SKM-1 (cell line): ENCODE results near the gene TGFB1.
A peak's percentile ranks its signal among the peaks of the same experiment; 100 is the strongest.
"Not testable (repeated sequence)": the region's sequence is repeated elsewhere in the genome, so short reads cannot be mapped to it uniquely, and the experiment has no call there.

Source experiments
- DNase-seq: peaks from one replicate; lab custom pipeline; 2025; ENCODE audit not compliant: unreplicated experiment; lab: John Stamatoyannopoulos, UW

TGFB1 gene

DNA sequence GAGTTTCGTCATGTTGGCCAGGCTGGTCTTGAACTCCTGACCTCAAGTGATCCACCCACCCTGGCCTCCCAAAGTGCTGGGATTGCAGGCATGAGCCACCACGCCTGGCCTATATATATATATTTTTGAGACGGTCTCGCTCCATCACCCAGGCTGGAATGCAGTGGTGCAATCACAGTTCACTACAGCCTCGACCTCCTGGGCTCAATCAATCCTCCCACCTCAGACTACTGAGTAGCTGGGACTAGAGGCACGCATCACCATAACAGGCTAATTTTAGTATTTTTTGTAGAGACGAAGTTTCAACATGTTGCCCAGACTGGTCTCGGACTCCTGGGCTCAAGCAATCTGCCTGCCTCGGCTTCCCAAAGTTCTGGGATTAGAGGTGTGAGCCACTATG, 6.8 kb downstream of the TGFB1 start:
- not testable (repeated sequence) for DNase-seq

- DNase-seq: no peak
These were observed 9.6 kb downstream of the TGFB1 start for GRCh38 chr19:41344162-41344561.

- no peak for DNase-seq
These were observed 11.8 kb downstream of the TGFB1 start for GRCh38 chr19:41341669-41342490.

DNA sequence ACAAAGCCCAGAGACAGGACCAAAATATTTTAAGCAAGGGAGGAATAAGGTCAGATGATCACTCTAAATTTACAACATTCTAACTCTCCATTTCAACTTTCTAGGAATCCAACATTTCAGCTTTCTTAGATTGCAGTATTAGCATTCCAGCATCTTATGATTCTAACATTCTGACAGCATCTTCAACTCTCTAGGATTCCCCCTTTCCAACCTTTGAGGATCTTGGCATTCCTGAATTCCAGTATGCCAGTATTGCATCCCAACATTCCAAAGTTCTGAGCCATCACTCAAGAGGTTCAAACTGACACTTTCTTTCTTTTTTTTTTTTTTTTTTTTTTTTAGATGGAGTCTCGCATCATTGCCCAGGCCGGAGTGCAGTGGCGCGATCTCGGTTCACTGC, 13.8 kb downstream of the TGFB1 start:
- no peak for DNase-seq

GRCh38 chr19:41335467-41335866, 18.3 kb downstream of the TGFB1 start:
- no peak for DNase-seq

DNA sequence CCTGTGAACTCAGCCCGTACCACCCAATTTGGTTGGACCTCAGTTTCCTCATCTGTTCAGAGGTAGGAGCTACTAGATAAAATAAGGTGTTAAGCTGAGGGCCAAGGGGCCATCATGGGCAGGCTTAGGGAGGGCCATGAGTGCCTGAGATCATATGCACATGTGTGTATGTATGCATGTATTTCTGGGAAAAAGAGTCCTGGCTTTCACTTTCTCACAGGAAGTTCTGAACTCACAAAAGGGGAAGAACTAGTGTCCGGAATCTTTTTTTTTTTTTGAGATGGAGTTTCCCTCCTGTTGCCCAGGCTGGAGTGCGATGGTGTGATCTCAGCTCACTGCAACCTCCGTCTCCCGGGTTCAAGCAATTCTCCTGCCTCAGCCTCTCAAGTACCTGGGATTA, 18.9 kb downstream of the TGFB1 start:
- no peak for DNase-seq

- DNase-seq: no peak
These were observed 21.3 kb downstream of the TGFB1 start for GRCh38 chr19:41332468-41332867.

DNA sequence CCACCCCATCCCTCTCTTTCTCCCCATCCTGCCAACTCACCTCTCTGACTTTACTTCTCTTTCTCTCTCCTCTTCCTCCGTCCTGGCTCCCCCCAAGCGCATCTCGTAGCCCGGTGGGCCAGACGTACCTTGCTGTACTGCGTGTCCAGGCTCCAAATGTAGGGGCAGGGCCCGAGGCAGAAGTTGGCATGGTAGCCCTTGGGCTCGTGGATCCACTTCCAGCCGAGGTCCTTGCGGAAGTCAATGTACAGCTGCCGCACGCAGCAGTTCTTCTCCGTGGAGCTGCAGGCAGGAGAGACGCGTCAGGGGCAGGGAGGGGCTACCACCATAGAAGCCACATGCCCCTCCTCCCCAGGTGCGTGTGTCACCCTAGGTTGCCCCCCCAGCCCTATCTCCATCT, 21.7 kb downstream of the TGFB1 start:
- DNase-seq: no peak

- DNase-seq: no peak
These were observed 22.6 kb downstream of the TGFB1 start for GRCh38 chr19:41330946-41331678.

- no peak for DNase-seq
These were observed 23.2 kb downstream of the TGFB1 start for GRCh38 chr19:41330481-41330880.

GRCh38 chr19:41328842-41329225, 24.9 kb downstream of the TGFB1 start:
- peak; percentile 62 for DNase-seq

GRCh38 chr19:41328157-41328841, 25.4 kb downstream of the TGFB1 start:
- DNase-seq: peak; percentile 54

- DNase-seq: peak; percentile 83
These were observed 26.1 kb downstream of the TGFB1 start for GRCh38 chr19:41327576-41328156.

DNA sequence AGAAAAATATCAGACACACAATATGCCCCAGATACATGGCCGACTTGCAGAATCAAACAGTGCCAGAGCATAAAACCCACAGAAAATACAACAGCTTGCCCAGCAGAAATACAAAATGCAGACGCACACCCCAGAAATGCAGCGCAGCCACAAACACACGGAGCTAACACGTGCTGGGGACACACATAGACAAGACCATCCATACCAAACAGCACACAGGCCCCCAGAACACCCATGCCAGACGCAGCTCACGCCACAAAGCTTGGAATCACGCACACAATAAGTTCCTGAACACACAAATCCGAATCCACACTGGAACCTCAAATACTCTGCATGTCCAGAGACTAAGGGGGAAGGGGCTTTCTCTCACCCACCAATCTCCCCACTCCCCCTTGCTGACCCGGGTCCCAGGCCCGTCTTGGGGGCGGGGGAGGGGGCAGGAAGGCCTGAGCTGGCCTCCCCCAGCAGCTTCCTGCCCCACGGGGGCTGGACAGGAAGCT, 26.6 kb downstream of the TGFB1 start:
- DNase-seq: no peak

DNA sequence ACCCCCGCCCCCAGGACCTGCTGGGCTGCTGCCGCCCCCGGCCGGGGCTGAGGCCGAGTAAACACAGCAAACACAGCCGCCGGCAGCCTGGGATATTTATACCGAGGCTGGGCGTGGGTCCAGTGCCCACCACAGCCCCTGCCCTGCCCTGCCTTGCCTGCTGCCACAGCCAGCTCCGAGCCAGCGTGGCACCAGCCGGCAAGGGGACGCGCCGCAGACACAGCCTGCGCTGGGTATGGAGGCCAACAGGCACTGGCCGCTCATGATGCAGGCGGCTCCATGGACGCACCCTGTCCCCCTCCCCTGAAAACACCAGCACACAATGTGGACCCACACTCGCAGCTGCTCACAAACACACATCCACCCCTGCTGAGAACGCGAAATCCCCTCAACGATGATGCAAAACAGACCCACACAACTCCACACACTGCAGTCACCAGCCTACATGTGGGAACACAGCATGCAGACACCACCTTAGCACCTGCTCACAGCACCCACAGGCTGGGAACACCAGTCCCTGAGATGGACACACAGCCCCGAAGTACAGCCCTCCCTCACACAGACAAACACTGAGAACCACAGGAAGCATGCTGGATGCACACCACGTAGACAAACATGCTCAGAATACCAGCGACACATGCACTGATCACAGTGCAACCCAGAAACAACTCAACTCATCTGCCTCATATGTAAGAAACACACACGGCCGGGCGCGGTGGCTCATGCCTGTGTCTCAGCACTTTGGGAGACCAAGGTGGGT, 27.6 kb downstream of the TGFB1 start:
- no peak for DNase-seq

- no peak for DNase-seq
These were observed 28.1 kb downstream of the TGFB1 start for GRCh38 chr19:41325640-41325946.

- DNase-seq: no peak
These were observed 28.6 kb downstream of the TGFB1 start for GRCh38 chr19:41324921-41325639.

DNA sequence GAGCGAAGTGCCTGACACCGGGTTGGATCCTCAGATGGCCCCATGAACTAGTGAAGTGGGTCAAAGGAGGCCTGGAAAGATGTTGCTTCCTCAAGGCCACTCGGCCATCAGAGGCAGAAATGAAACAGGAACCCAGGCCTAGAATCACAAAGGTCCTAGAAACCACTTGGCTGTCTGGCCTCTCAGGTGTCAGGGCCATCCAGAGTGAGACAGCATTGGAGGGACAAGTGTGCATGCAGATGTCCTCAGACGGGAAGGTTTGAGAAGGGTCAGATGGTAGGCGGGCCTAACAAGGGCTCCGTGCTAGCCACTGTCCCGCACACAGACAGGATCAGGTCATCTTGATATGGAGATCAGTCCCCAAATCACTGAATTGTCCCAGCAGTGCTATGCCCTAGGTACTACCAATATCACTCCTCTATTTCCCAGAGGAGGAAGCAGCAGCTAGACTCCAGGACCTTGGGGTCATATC, 29.5 kb downstream of the TGFB1 start:
- no peak for DNase-seq

DNA sequence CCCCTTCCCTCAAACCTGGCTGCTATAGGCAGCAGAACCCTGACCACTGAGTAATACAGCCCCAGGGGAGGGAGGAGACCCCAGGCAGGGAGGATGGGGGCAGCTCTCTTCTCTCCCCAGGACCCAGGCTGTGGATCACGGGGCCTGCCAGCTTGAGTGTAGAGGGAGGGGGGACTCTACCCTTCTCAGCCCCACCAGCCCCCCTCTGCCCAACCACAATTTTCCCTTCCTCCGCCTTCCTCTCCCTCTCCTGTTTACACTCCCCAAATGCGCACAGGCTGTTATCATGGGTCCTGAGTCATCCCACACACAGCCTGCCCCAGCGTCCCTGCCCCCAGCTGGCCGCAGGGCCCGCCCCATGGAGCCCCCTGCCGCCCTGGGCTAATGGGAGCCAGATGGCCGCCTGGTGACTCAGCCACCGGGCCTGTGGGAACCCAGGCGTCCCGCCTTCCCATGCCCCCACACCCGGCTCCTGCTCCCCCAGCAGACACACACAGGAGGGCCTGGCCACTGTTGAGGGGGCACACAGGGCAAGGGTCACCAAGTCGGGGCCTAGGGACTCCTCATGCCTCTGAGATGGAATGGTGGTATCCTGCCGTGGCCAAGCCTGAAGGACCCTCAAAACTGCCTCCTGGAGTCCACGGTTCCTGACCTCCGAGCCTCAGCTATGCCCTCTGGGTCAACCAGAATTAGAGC, 30.1 kb downstream of the TGFB1 start:
- DNase-seq: no peak
